Stomach (tissue), 9 donors: Measurements from ENCODE around the gene FNDC3B. TPM values are rescaled to one million over a fixed set of nuclear protein-coding genes. Genes with fewer than 3 reads are reported as not detected.
"Not testable (repeated sequence)": the region's sequence is repeated elsewhere in the genome, so short reads cannot be mapped to it uniquely, and the experiment has no call there.

ENCODE experiments used
- DNase-seq, 2 donors: peaks; one replicate each; pipeline versions ENCODE4 v3.0.0 to v3.0.0-alpha.2; 2013 to 2019
- H3K27ac ChIP-seq, 5 donors: fragments of 200-600 bp in 4 of 5; sonication (generic) in 4 of 5; one replicate each; pipeline ENCODE4 v1.5.1; 2013 to 2019; ENCODE audit warnings: mild to moderate bottlenecking in 1 of 5, moderate library complexity in 1 of 5
- H3K27me3 ChIP-seq, 3 donors: fragments of 200-600 bp; sonication (generic); one replicate each; pipeline ENCODE4 v1.5.1; 2017 to 2019; ENCODE audit warnings: mixed run types in 1 of 3
- H3K36me3 ChIP-seq, 4 donors: fragments of 200-600 bp; sonication (generic); 1 replicate in 3 of 4; 2 replicates in 1 of 4; pipeline ENCODE4 v1.5.1; 2016 to 2019
- H3K4me1 ChIP-seq, 4 donors: fragments of 200-600 bp; sonication (generic); one replicate each; pipeline ENCODE4 v1.5.1; 2016 to 2019
- H3K4me3 ChIP-seq, 4 donors: fragments of 200-600 bp; sonication (generic) in 3 of 4; one replicate each; pipeline ENCODE4 v1.5.1; 2016 to 2019; ENCODE audit warnings: mild to moderate bottlenecking in 1 of 4
- H3K9me3 ChIP-seq, 4 donors: fragments of 200-600 bp; sonication (generic); one replicate each; pipeline ENCODE4 v1.5.1; 2016 to 2019
- EP300 ChIP-seq: sonication (generic); formaldehyde crosslinking; IDR thresholded peaks from one replicate; pipeline ENCODE4 v1.6.1; 2017; ENCODE audit warnings: antibody characterized with exemption
- POLR2A ChIP-seq, 4 donors: fragments of 450-650 bp; IDR thresholded peaks; one replicate each; pipeline ENCODE4 v1.6.1; 2016; ENCODE audit warnings: antibody characterized with exemption in 4 of 4, control low read depth in 2 of 4, mild to moderate bottlenecking in 1 of 4, moderate library complexity in 1 of 4
- POLR2AphosphoS5 ChIP-seq, 3 donors: sonication (generic); formaldehyde crosslinking; IDR thresholded peaks; one replicate each; pipeline ENCODE4 v1.6.1; 2016; ENCODE audit warnings: antibody characterized with exemption in 3 of 3
- WGBS, 5 donors: extraction: QIAGEN DNeasy Blood & Tissue Kit in 3 of 5; methylation state at CpG; one replicate each; pipeline versions ENCODE4 v1.1.5 to v1.1.7; 2013 to 2018; 5-methylcytosine and 5-hydroxymethylcytosine counted together
- intact Hi-C: fragments of 100-400 bp; cut with DNase I; formaldehyde crosslinking; loops from one replicate; pipeline ENCODE4 v1.15.1; 2023; ENCODE audit warnings: low total_unique reads
- polyA plus RNA-seq, 3 donors: library from polyadenylated mRNA; stranded (reverse); fragments of 200-250 nt; gene quantifications; one replicate each; pipeline ENCODE4 v1.2.3, GENCODE V29; 2013
- total RNA-seq, 5 donors: library from RNA; depleted of rRNA; stranded (reverse); fragments of >200 nt; gene quantifications; one replicate each; pipeline versions ENCODE4 v1.1.0 to v1.2.3, GENCODE V29; 2014 to 2016
- TF ChIP-seq, protein P1 (sequence below), 7 experiments: fragments of 450-650 bp in 4 of 7; fragments of 200-600 bp in 3 of 7; sonication (generic) in 3 of 7; IDR thresholded peaks; one replicate each; pipeline ENCODE4 v1.5.1; 2016 to 2019; ENCODE audit warnings: antibody characterized with exemption in 7 of 7, control low read depth in 2 of 7, mild to moderate bottlenecking in 1 of 7
- donor health status: healthy with polysubstance abuse.
- donor health status: Bipolar disorder and iron deficiency.
- donor health status: healthy.

FNDC3B gene
- total and polyA plus RNA-seq, 8 donors, result 6.0 to 229 (median 53.7) TPM

DNA sequence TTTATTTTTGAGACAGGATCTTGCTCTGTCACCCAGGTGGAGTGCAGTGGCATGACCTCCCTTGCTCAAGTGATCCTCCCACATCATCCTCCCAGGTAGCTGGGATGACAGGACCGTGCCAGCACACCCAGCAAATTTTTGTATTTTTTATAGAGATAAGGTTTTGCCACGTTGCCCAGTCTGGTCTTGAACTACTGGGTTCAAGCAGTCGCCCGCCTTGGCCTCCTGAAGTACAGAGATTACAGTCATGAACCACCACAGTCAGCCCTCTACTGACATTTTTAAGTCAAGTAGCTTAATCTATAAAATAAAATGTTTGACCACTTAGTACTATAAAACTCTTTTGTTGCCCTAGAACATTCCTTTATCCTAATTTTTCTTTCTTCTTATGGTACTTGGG is 198.8 kb downstream of the FNDC3B start:
- Histone ChIP-seq H3K9me3 (peaks cover 0 to 9% (median 8%) of the 10 kb centered on the region in 4 donors), H3K4me1 (peaks cover 0 to 20% (median 9%) of the 10 kb centered on the region in 4 donors), H3K27ac (no peak overlapping the region), H3K4me3 (no peak overlapping the region), H3K27me3 (no peaks in the 10 kb centered on the region), H3K36me3 (peaks cover 0 to 20% (median 8%) of the 10 kb centered on the region in 4 donors)
- no peak for TF ChIP-seq EP300
- no peak for TF ChIP-seq POLR2AphosphoS5 (IDR thresholded peaks at IDR 0.05)
- TF ChIP-seq, protein P1, sequence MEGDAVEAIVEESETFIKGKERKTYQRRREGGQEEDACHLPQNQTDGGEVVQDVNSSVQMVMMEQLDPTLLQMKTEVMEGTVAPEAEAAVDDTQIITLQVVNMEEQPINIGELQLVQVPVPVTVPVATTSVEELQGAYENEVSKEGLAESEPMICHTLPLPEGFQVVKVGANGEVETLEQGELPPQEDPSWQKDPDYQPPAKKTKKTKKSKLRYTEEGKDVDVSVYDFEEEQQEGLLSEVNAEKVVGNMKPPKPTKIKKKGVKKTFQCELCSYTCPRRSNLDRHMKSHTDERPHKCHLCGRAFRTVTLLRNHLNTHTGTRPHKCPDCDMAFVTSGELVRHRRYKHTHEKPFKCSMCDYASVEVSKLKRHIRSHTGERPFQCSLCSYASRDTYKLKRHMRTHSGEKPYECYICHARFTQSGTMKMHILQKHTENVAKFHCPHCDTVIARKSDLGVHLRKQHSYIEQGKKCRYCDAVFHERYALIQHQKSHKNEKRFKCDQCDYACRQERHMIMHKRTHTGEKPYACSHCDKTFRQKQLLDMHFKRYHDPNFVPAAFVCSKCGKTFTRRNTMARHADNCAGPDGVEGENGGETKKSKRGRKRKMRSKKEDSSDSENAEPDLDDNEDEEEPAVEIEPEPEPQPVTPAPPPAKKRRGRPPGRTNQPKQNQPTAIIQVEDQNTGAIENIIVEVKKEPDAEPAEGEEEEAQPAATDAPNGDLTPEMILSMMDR (IDR thresholded peaks at IDR 0.05), result no peak
- TF ChIP-seq POLR2A (IDR thresholded peaks at IDR 0.05), result no peak
- no peak for DNase-seq
- intact Hi-C loops, result no loop called here
- 67 to 88% (median 75%) methylated on average over 4 of the region's 4 CpGs for WGBS, 5 donors

DNA sequence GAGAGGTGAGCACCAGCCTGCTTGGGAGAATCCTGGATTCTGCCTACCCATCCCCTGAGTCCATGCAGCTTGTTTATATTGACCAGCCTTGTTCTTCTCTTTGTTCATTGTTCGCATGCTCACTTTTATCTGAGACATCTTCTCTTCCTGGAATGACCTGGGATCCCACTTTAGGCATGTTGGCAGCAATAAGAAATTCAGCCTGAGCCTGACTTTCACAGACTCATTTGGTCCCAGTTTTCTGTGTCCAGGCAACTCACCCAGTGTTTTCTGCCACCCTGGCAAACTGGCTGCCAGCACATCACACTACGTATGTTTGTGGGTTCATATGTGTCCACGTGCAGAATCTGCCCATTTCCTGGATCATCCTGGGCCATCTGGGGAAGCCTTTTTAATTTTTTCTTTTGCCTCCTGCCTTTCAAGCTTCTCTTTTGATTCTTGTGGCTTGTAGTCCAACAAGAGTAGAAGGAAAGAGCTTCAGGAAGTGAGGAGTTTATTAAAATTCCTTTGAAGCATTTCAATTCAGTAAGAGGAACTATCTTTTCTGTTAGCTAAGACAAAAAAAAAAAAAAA is 199.9 kb downstream of the FNDC3B start:
- Histone ChIP-seq H3K4me3 (no peak overlapping the region), H3K27ac (peak overlapping the region in 1 of 5 donors; percentile 12), H3K36me3 (peaks cover 0 to 22% (median 8%) of the 10 kb centered on the region in 4 donors), H3K27me3 (no peaks in the 10 kb centered on the region), H3K4me1 (peaks cover 0 to 16% (median 5%) of the 10 kb centered on the region in 4 donors), H3K9me3 (peaks cover 0 to 9% (median 8%) of the 10 kb centered on the region in 4 donors)
- WGBS, 5 donors, result 65 to 83% (median 79%) methylated on average over 3 of the region's 3 CpGs
- no peak for DNase-seq
- intact Hi-C loops, result no loop called here
- TF ChIP-seq EP300 (no peak), POLR2A (IDR thresholded peaks at IDR 0.05) (no peak), POLR2AphosphoS5 (IDR thresholded peaks at IDR 0.05) (no peak)
- TF ChIP-seq, protein P1 (IDR thresholded peaks at IDR 0.05), result no peak

DNA sequence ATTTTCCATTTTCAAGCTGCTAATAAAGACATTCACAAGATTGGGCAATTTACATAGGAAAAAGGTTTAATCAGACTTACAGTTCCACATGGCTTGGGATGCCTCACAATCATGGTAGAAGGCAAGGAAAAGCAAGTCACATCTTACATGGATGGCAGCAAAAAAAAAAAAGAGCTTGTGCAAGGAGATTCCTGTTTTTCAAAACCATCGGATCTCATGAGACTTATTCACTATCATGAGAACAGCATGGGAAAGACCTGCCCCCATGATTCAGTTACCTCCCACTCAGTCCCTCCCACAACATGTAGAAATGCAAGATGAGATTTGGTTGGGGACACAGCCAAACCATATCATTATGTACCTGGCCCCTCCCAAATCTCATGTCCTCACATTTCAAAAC is 202.0 kb downstream of the FNDC3B start:
- intact Hi-C loops, result no loop called here
- TF ChIP-seq POLR2A (IDR thresholded peaks at IDR 0.05) (no peak), POLR2AphosphoS5 (IDR thresholded peaks at IDR 0.05) (no peak), EP300 (no peak)
- TF ChIP-seq, protein P1 (IDR thresholded peaks at IDR 0.05), result no peak
- H3K9me3 ChIP-seq, result peaks cover 0 to 9% (median 8%) of the 10 kb centered on the region in 4 donors
- H3K36me3 ChIP-seq, result peaks cover 0 to 22% (median 8%) of the 10 kb centered on the region in 4 donors
- 92 to 100% (median 94%) methylated on average over 1 of the region's 1 CpG for WGBS, 5 donors
- H3K27me3 ChIP-seq, result no peaks in the 10 kb centered on the region
- no peak overlapping the region for H3K27ac ChIP-seq
- no peak for DNase-seq
- H3K4me1 ChIP-seq, result peaks cover 0 to 29% (median 17%) of the 10 kb centered on the region in 4 donors
- no peak overlapping the region for H3K4me3 ChIP-seq

DNA sequence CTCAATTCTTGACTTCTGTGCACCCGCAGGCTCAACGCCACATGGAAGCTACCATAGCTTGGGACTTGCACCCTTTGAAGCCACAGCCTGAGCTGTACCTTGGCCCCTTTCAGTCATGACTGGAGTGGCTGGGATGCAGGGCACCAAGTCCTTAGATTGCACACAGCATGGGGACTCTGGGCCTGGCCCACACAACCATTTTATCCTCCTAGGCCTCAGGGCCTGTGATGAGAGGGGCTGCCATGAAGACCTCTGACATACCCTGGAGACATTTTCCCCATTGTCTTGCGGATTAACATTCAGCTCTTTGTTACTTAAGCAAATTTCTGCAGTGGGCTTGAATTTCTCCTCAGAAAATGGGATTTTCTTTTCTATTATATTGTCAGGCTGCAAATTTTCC is 203.1 kb downstream of the FNDC3B start:
- H3K27me3 ChIP-seq, intact Hi-C loops: not testable (repeated sequence)

DNA sequence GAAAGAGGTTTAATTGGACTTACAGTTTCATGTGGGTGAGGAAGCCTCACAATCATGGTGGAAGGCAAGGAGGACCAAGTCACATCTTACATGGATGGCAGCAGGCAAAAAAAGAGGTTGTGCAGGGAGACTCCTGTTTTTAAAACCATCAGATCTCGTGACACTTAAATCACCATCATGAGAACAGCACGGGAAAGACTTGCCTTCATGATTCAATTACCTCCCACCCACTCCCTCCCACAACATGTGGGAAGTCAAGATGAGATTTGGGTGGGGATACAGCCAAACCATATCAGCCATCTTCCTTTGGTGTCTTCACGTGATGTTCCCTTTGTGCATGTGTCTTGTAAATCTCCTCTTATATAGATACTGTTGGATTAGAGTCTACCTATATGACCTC is 204.0 kb downstream of the FNDC3B start:
- H3K4me3 ChIP-seq, DNase-seq, H3K27me3 ChIP-seq, H3K27ac ChIP-seq, intact Hi-C loops, H3K9me3 ChIP-seq: not testable (repeated sequence)
- Histone ChIP-seq H3K36me3 (peaks cover 3 to 30% (median 18%) of the 10 kb centered on the region in 4 donors), H3K4me1 (peaks cover 0 to 31% (median 20%) of the 10 kb centered on the region in 4 donors)
- WGBS, 5 donors, result 78 to 83% (median 80%) methylated on average over 3 of the region's 3 CpGs

More for the DNA sequence above, 203.1 kb downstream of the FNDC3B start:
- not testable (repeated sequence) for H3K4me3 ChIP-seq, H3K27ac ChIP-seq, H3K9me3 ChIP-seq, DNase-seq
- Histone ChIP-seq H3K4me1 (peaks cover 0 to 31% (median 20%) of the 10 kb centered on the region in 4 donors), H3K36me3 (peaks cover under 1 to 23% (median 10%) of the 10 kb centered on the region in 4 donors)
- 95 to 98% (median 98%) methylated on average over 3 of the region's 3 CpGs for WGBS, 5 donors
